Osteocyte (in vitro differentiated cells): ENCODE measurements around the gene TTK. TPM values are rescaled to one million over a fixed set of nuclear protein-coding genes. Genes with fewer than 3 reads are reported as not detected.

Experiments
- DNase-seq: peaks from one replicate; pipeline ENCODE4 v3.0.0; 2021; ENCODE audit warnings: mixed read lengths; ENCODE audit not compliant: unreplicated experiment; ENCODE audit errors: extremely low spot score
- H3K27ac Mint-ChIP-seq: one replicate; pipeline ENCODE4 v1.8.0; 2021; ENCODE audit warnings: mild to moderate bottlenecking, mixed read lengths; ENCODE audit not compliant: unreplicated experiment
- H3K27me3 Mint-ChIP-seq: one replicate; pipeline ENCODE4 v1.8.0; 2021; ENCODE audit warnings: mixed read lengths; ENCODE audit not compliant: unreplicated experiment
- H3K36me3 Mint-ChIP-seq: one replicate; pipeline ENCODE4 v1.8.0; 2021; ENCODE audit warnings: mixed read lengths; ENCODE audit not compliant: unreplicated experiment
- H3K4me1 Mint-ChIP-seq: one replicate; pipeline ENCODE4 v1.8.0; 2021; ENCODE audit warnings: mixed read lengths; ENCODE audit not compliant: unreplicated experiment
- H3K4me3 Mint-ChIP-seq: one replicate; pipeline ENCODE4 v1.8.0; 2021; ENCODE audit warnings: mild to moderate bottlenecking, moderate library complexity, mixed read lengths; ENCODE audit not compliant: unreplicated experiment
- H3K9me3 Mint-ChIP-seq: one replicate; pipeline ENCODE4 v1.8.0; 2021; ENCODE audit warnings: mixed read lengths; ENCODE audit not compliant: unreplicated experiment
- CTCF ChIP-seq: fragments of 200-600 bp; sonication (generic); IDR thresholded peaks from 2 replicates; pipeline ENCODE4 v1.5.0; 2021; ENCODE audit warnings: antibody characterized with exemption, mild to moderate bottlenecking, moderate library complexity
- total RNA-seq: library from RNA; stranded (reverse); gene quantifications from 2 replicates; pipeline ENCODE4 v1.2.1, GENCODE V29; 2021

The TTK gene
- total RNA-seq, 1 donor from 2014 or later, result 4.5 TPM

GRCh38 chr6:80091506-80091905, 87.1 kb downstream of the TTK start:
- H3K4me3 Mint-ChIP-seq, result no peak overlapping the region
- no peaks in the 10 kb centered on the region for H3K9me3 Mint-ChIP-seq
- H3K27me3 Mint-ChIP-seq, result peaks cover 52% of the 10 kb centered on the region
- H3K27ac Mint-ChIP-seq, result no peak overlapping the region
- H3K4me1 Mint-ChIP-seq, result peaks cover 2% of the 10 kb centered on the region
- no peaks in the 10 kb centered on the region for H3K36me3 Mint-ChIP-seq
- no peak for DNase-seq
- TF ChIP-seq CTCF, result no peak

Other genes starting within 250 kb of the TTK start
- 4.8 and 6.0 TPM in 2 replicates for gene ELOVL4, start 57.1 kb upstream of the TTK start, total RNA-seq
- gene BCKDHB, start 102.0 kb downstream of the TTK start, total RNA-seq, result 15.9 and 20.4 TPM in 2 replicates